Osteoblast (primary cell): ENCODE results near the gene ITPKA. TPM values are rescaled to one million over a fixed set of nuclear protein-coding genes. Genes with fewer than 3 reads are reported as not detected.

ENCODE experiments used
- DNase-seq: peaks from one replicate; pipeline ENCODE4 v3.0.0; 2011; ENCODE audit warnings: low spot score, mixed read lengths; ENCODE audit not compliant: insufficient read length; ENCODE audit errors: missing footprints
- H2AFZ ChIP-seq: 2 replicates; pipeline ENCODE4 v1.6.0; 2011; ENCODE audit warnings: mild to moderate bottlenecking, low read length
- H3K27ac ChIP-seq: 2 replicates; pipeline ENCODE4 v1.5.1; 2011; ENCODE audit warnings: mild to moderate bottlenecking, low read depth, low read length, moderate library complexity
- H3K27me3 ChIP-seq: 2 replicates; pipeline ENCODE4 v1.6.0; 2012; ENCODE audit warnings: mild to moderate bottlenecking, control low read depth, inconsistent platforms, low read length, moderate library complexity; ENCODE audit not compliant: insufficient read depth
- H3K36me3 ChIP-seq: 2 replicates; pipeline ENCODE4 v1.5.1; 2011; ENCODE audit warnings: mild to moderate bottlenecking, low read length, control low read depth, moderate library complexity; ENCODE audit not compliant: insufficient read depth
- H3K4me1 ChIP-seq: 2 replicates; pipeline ENCODE4 v1.5.1; 2011; ENCODE audit warnings: mild to moderate bottlenecking, low read length, control low read depth, moderate library complexity; ENCODE audit not compliant: insufficient read depth
- H3K4me2 ChIP-seq: 2 replicates; pipeline ENCODE4 v1.6.0; 2011; ENCODE audit warnings: mild to moderate bottlenecking, low read length; ENCODE audit not compliant: insufficient read depth
- H3K4me3 ChIP-seq: fragments of 200-600 bp; sonication (generic); 3 replicates; pipeline ENCODE4 v1.5.1; 2012; ENCODE audit warnings: mild to moderate bottlenecking, low read length, inconsistent platforms; ENCODE audit not compliant: insufficient read depth
- H3K79me2 ChIP-seq: 2 replicates; pipeline ENCODE4 v1.6.0; 2012; ENCODE audit warnings: mild to moderate bottlenecking, low read length, control low read depth, inconsistent platforms; ENCODE audit not compliant: insufficient read depth
- H3K9me3 ChIP-seq: 2 replicates; pipeline ENCODE4 v1.5.1; 2011; ENCODE audit warnings: low read depth, low read length, control low read depth
- H4K20me1 ChIP-seq: 2 replicates; pipeline ENCODE4 v1.6.0; 2012; ENCODE audit warnings: mild to moderate bottlenecking, low read length, control low read depth; ENCODE audit not compliant: insufficient read depth
- CTCF ChIP-seq: IDR thresholded peaks from 2 replicates; pipeline ENCODE4 v1.5.1; 2011; ENCODE audit warnings: mild to moderate bottlenecking, low read depth, low read length, moderate library complexity; ENCODE audit errors: extremely low read depth
- total RNA-seq: library from RNA; depleted of rRNA; stranded (reverse); fragments of >200 nt; gene quantifications from 2 replicates; pipeline ENCODE4 v1.2.3, GENCODE V29; 2012

The ITPKA gene
- total RNA-seq, 1 donor: 0.36 TPM

- no peak for DNase-seq
- no peak overlapping the region for H3K4me2 ChIP-seq
- no peak overlapping the region for H2AFZ ChIP-seq
- no peaks in the 10 kb centered on the region for H3K27me3 ChIP-seq
- H3K9me3 ChIP-seq: no peaks in the 10 kb centered on the region
- no peak for TF ChIP-seq CTCF
- no peaks in the 10 kb centered on the region for H4K20me1 ChIP-seq
- peaks cover 6% of the 10 kb centered on the region for H3K4me1 ChIP-seq
- H3K79me2 ChIP-seq: no peaks in the 10 kb centered on the region
- peaks cover 71% of the 10 kb centered on the region for H3K36me3 ChIP-seq
- no peak overlapping the region for H3K27ac ChIP-seq
- no peak overlapping the region for H3K4me3 ChIP-seq
Observed at GRCh38 chr15:41474436-41474835, 19.2 kb upstream of the ITPKA start.

GRCh38 chr15:41474941-41475340 is 18.7 kb upstream of the ITPKA start:
- H3K27me3 ChIP-seq: no peaks in the 10 kb centered on the region
- peaks cover 71% of the 10 kb centered on the region for H3K36me3 ChIP-seq
- peaks cover 6% of the 10 kb centered on the region for H3K4me1 ChIP-seq
- no peaks in the 10 kb centered on the region for H3K79me2 ChIP-seq
- H3K27ac ChIP-seq: no peak overlapping the region
- H3K4me3 ChIP-seq: no peak overlapping the region
- no peaks in the 10 kb centered on the region for H4K20me1 ChIP-seq
- no peak overlapping the region for H3K4me2 ChIP-seq
- H2AFZ ChIP-seq: no peak overlapping the region
- TF ChIP-seq CTCF: no peak
- DNase-seq: no peak
- no peaks in the 10 kb centered on the region for H3K9me3 ChIP-seq

GRCh38 chr15:41476416-41477048 is 17.1 kb upstream of the ITPKA start:
- H3K36me3 ChIP-seq: peaks cover 74% of the 10 kb centered on the region
- no peak for DNase-seq
- no peaks in the 10 kb centered on the region for H3K79me2 ChIP-seq
- peaks cover 6% of the 10 kb centered on the region for H3K4me1 ChIP-seq
- no peaks in the 10 kb centered on the region for H3K9me3 ChIP-seq
- H4K20me1 ChIP-seq: no peaks in the 10 kb centered on the region
- no peak overlapping the region for H3K4me3 ChIP-seq
- no peaks in the 10 kb centered on the region for H3K27me3 ChIP-seq
- no peak overlapping the region for H3K27ac ChIP-seq
- no peak for TF ChIP-seq CTCF
- no peak overlapping the region for H2AFZ ChIP-seq
- H3K4me2 ChIP-seq: no peak overlapping the region

GRCh38 chr15:41480396-41481140 is 13.1 kb upstream of the ITPKA start:
- Histone ChIP-seq H3K4me3 (no peak overlapping the region), H3K79me2 (no peaks in the 10 kb centered on the region), H3K9me3 (no peaks in the 10 kb centered on the region), H4K20me1 (no peaks in the 10 kb centered on the region), H3K4me1 (peaks cover 6% of the 10 kb centered on the region), H3K4me2 (no peak overlapping the region), H3K27ac (no peak overlapping the region), H3K36me3 (peaks cover 57% of the 10 kb centered on the region), H3K27me3 (no peaks in the 10 kb centered on the region), H2AFZ (no peak overlapping the region)
- TF ChIP-seq CTCF: no peak
- DNase-seq: peak; percentile 11
